HepG2 (cell line): ENCODE results near the gene FETUB. TPM values are rescaled to one million over a fixed set of nuclear protein-coding genes. Genes with fewer than 3 reads are reported as not detected.
"Not testable (repeated sequence)": the region's sequence is repeated elsewhere in the genome, so short reads cannot be mapped to it uniquely, and the experiment has no call there.

Experiments
- ARID3A ChIP-seq: IDR thresholded peaks from 2 replicates; pipeline ENCODE4 v1.6.1; 2012; ENCODE audit warnings: low read depth, low read length, improper control_type of control experiment
- ARNTL ChIP-seq: sonication (generic); formaldehyde crosslinking; IDR thresholded peaks from 2 replicates; pipeline ENCODE4 v1.4.0; 2020; ENCODE audit warnings: mild to moderate bottlenecking, missing genetic modification reagents
- BCL6 ChIP-seq: IDR thresholded peaks from 2 replicates; pipeline ENCODE4 v1.6.1; 2016; ENCODE audit warnings: missing genetic modification reagents, missing compliant biosample characterization
- CEBPG ChIP-seq: IDR thresholded peaks from 2 replicates; pipeline ENCODE4 v1.6.1; 2016
- ERF ChIP-seq: IDR thresholded peaks from 2 replicates; pipeline ENCODE4 v1.6.1; 2018; ENCODE audit warnings: missing biosample characterization, missing genetic modification reagents
- FOXK2 ChIP-seq: fragments of 450-650 bp; IDR thresholded peaks from 2 replicates; pipeline ENCODE4 v1.6.1; 2016
- HHEX ChIP-seq: IDR thresholded peaks from 2 replicates; pipeline ENCODE4 v1.6.1; 2016; ENCODE audit warnings: control low read depth
- KDM1A ChIP-seq: IDR thresholded peaks from 2 replicates; pipeline ENCODE4 v1.6.1; 2016; ENCODE audit warnings: missing compliant biosample characterization
- KDM2A ChIP-seq: sonication (generic); formaldehyde crosslinking; IDR thresholded peaks from 2 replicates; pipeline ENCODE4 v1.4.0; 2020; ENCODE audit warnings: low read depth, missing genetic modification reagents, borderline replicate concordance
- SKI ChIP-seq: fragments of 450-650 bp; IDR thresholded peaks from one replicate; pipeline ENCODE4 v1.6.1; 2018; ENCODE audit warnings: mild to moderate bottlenecking; ENCODE audit not compliant: partially characterized antibody
- SMC3 ChIP-seq: IDR thresholded peaks from 2 replicates; pipeline ENCODE4 v1.6.1; 2011; ENCODE audit warnings: low read length, improper control_type of control experiment
- ZBTB40 ChIP-seq, 2 experiments: fragments of 450-650 bp in 1 of 2; sonication (generic) in 1 of 2; formaldehyde crosslinking in 1 of 2; IDR thresholded peaks; 2 replicates each; pipeline versions ENCODE4 v1.6.1 to v1.8.0; 2016 to 2022; ENCODE audit warnings: antibody characterized with exemption in 1 of 2, mild to moderate bottlenecking in 1 of 2, missing genetic modification reagents in 1 of 2
- ZNF317 ChIP-seq: sonication (generic); formaldehyde crosslinking; IDR thresholded peaks from 2 replicates; pipeline ENCODE4 v1.5.0; 2020; ENCODE audit warnings: mild to moderate bottlenecking, missing genetic modification reagents
- polyA plus RNA-seq, 8 experiments: library from polyadenylated mRNA; depleted of rRNA in 3 of 8; stranded (reverse) in 7 of 8; unstranded in 1 of 8; fragments of >200 nt; fragmentation: Illumina TruSeq in 4 of 8; extraction: Trizol in 4 of 8; gene quantifications; 2 replicates each; pipeline versions ENCODE4 v1.2.1 to v1.2.3, GENCODE V29; 2011 to 2016; ENCODE audit warnings: low read depth in 4 of 8, missing spikeins in 1 of 8, mixed read lengths in 1 of 8; ENCODE audit not compliant: insufficient read depth in 1 of 8
- total RNA-seq, 5 experiments: library from RNA; depleted of rRNA; stranded (reverse); fragments of >200 nt; fragmentation: Illumina TruSeq; extraction: Trizol; gene quantifications; 2 replicates each; pipeline ENCODE4 v1.2.3, GENCODE V29; 2016; ENCODE audit warnings: low read depth in 1 of 5
- TF ChIP-seq, protein P1 (sequence below): sonication (generic); formaldehyde crosslinking; IDR thresholded peaks from 2 replicates; pipeline ENCODE4 v1.4.0; 2020; ENCODE audit warnings: low read depth, missing genetic modification reagents
- TF ChIP-seq, protein P2 (sequence below): sonication (generic); formaldehyde crosslinking; IDR thresholded peaks from 2 replicates; pipeline ENCODE4 v1.4.0; 2020; ENCODE audit warnings: missing genetic modification reagents

The FETUB gene
- total and polyA plus RNA-seq, 2 of the 13 experiments (the other 11 are each of a cell fraction or from before 2014, with no cell fraction given), result 2.1 to 4.4 TPM

- not testable (repeated sequence) for TF ChIP-seq ZBTB40 (IDR thresholded peaks at IDR 0.05)
- TF ChIP-seq ZBTB40 (CRISPR knock-in tag; IDR thresholded peaks at IDR 0.05) (peak; percentile 61; the same call in 1 of the 2 replicates), BCL6 (CRISPR knock-in tag) (peak; percentile 87), ZNF317 (CRISPR knock-in tag) (peak; percentile 33; the same call in 1 of the 2 replicates), ARNTL (peak; percentile 89), HHEX (CRISPR knock-in tag) (peak; percentile 93), SKI (peak; percentile 84), SMC3 (peak; percentile 68; the same call in 1 of the 2 replicates), CEBPG (peak; percentile 72), FOXK2 (0 out of 2 replicates have a peak, but pooled peaks have one; percentile 38), ARID3A (peak; percentile 88), KDM1A (CRISPR knock-in tag) (peak; percentile 92), ERF (peak; percentile 66; the same call in 1 of the 2 replicates), KDM2A (0 out of 2 replicates have a peak, but pooled peaks have one; percentile 29)
- TF ChIP-seq, protein P1, sequence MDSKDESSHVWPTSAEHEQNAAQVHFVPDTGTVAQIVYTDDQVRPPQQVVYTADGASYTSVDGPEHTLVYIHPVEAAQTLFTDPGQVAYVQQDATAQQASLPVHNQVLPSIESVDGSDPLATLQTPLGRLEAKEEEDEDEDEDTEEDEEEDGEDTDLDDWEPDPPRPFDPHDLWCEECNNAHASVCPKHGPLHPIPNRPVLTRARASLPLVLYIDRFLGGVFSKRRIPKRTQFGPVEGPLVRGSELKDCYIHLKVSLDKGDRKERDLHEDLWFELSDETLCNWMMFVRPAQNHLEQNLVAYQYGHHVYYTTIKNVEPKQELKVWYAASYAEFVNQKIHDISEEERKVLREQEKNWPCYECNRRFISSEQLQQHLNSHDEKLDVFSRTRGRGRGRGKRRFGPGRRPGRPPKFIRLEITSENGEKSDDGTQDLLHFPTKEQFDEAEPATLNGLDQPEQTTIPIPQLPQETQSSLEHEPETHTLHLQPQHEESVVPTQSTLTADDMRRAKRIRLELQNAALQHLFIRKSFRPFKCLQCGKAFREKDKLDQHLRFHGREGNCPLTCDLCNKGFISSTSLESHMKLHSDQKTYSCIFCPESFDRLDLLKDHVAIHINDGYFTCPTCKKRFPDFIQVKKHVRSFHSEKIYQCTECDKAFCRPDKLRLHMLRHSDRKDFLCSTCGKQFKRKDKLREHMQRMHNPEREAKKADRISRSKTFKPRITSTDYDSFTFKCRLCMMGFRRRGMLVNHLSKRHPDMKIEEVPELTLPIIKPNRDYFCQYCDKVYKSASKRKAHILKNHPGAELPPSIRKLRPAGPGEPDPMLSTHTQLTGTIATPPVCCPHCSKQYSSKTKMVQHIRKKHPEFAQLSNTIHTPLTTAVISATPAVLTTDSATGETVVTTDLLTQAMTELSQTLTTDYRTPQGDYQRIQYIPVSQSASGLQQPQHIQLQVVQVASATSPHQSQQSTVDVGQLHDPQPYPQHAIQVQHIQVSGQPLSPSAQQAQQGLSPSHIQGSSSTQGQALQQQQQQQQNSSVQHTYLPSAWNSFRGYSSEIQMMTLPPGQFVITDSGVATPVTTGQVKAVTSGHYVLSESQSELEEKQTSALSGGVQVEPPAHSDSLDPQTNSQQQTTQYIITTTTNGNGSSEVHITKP, result peak; percentile 47; the same call in 1 of the 2 replicates
- TF ChIP-seq, protein P2, sequence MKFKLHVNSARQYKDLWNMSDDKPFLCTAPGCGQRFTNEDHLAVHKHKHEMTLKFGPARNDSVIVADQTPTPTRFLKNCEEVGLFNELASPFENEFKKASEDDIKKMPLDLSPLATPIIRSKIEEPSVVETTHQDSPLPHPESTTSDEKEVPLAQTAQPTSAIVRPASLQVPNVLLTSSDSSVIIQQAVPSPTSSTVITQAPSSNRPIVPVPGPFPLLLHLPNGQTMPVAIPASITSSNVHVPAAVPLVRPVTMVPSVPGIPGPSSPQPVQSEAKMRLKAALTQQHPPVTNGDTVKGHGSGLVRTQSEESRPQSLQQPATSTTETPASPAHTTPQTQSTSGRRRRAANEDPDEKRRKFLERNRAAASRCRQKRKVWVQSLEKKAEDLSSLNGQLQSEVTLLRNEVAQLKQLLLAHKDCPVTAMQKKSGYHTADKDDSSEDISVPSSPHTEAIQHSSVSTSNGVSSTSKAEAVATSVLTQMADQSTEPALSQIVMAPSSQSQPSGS (CRISPR knock-in tag), result peak; percentile 68; the same call in 1 of the 2 replicates
These were observed 6.0 kb upstream of the FETUB start (continued) for GRCh38 chr3:186634207-186634606.
